Islet precursor cell (in vitro differentiated cells): ENCODE data around the gene PPIL3.
"Not testable (repeated sequence)": the region's sequence is repeated elsewhere in the genome, so short reads cannot be mapped to it uniquely, and the experiment has no call there.

Experiments
- DNase-seq: peaks from one replicate; pipeline ENCODE4 v3.0.0-alpha.2; 2018

PPIL3 gene

DNA sequence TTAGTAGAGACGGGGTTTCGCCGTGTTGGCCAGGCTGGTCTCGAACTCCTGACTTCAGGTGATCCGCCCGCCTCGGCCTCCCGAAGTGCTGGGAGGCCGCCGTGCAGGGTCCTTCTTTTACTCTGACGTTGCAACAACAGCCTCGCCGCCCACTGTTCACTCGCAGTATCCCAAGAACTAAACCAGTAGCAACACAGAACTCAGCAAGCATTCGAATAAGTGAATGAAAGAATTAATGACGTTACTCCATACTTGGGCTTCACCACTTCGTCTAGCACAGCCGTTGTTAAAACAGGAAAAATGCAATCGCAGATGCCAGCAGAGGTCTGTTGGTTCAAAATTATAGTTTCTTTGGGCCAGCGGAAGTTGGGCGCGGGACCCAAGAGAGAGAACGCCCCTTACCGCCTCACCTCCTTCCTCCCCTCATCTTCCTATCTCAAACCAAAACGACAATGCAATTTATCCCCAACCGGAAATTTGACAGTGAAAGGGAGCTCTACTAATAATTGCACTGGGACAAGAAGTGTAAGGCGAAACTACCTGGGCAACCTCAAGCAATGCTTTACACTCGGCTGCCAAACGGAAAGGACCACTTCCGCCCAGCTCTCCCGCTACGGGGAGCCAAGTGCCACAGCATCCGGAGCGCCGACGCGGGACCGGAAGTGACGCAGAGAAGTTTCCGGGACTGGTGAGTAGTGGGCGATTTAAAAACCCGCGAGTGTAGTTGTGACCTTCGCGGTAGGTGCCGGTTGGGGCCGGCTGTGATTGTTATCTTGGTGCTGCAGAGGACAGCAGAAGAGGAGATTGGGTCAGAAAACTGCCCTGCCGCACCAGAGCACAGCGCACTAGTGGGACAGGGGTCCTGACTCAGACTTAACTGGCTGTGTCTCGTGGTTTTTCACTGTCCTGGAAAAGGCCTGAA lies at the start of gene PPIL3, which contains the start of gene NIF3L1:
Gene PPIL3 (minus strand): TSS at position 374 of the 922 bp plus-strand sequence. CDS start 1,462 bp downstream, outside the sequence.
Gene NIF3L1 (plus strand): TSS at position 668 of the 922 bp plus-strand sequence. CDS start 2,573 bp downstream, outside the sequence.
- DNase-seq, result peak; percentile 99

GRCh38 chr2:200930947-200931626 lies 42.2 kb upstream of the PPIL3 start:
- no peak for DNase-seq

DNA sequence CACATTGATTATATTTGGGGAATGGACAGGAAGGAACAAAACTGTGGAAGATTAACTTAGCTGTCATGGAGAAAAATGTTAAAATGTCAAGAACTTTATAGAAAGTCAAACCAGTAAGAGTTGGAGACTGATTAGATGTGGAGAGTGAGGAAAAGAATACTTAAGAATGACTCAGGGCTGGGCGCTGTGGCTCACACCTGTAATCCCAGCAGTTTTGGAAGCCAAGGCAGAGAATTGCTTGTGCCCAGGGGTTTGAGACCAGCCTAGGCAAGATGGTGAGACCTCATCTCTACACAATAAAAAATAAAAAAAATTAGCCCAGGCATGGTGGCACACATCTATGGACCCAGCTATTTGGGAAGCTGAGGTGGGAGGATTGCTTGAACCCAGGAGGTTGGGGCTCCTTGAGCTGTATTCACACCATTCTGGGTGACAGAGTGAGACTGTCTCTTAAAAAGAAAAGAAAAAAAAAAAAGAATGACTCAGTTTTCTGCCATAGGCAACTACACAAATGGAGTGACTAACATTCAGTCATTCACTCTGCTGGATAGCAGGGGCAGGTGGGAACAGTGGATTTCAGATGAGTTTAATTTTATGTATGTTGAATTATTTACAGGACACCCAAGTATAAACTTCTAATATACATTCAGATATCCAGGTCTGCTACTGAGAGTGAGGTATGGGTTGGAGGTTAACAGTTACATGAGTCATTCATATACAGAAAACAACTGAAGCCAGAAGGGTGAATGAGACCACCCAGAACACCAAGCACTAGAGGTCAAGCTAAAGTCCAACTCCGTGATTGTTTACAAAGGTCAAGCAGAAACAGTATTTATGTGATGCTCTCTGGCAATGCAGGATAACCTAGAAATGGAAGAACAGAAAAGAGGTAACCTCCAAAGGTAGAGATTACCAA lies 40.7 kb upstream of the PPIL3 start:
- DNase-seq, result no peak

DNA sequence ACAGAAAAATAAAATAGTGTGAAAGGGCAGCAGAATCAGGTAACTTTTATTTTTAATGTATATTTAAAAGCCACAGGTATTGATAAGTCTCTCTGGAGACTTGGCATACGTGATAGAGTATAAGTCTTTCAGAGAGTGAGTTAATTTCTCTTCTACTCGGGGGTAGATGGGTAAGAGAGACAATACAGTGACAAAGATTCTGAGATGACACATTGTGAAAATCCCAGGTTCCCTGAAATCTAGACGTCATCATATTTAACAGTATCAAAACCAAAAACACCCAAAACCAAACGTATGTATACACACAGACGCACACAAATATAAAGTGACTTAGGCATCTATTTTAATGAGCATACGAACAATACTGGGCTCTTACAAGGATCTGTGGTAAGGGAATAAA lies 33.6 kb upstream of the PPIL3 start:
- no peak for DNase-seq

DNA sequence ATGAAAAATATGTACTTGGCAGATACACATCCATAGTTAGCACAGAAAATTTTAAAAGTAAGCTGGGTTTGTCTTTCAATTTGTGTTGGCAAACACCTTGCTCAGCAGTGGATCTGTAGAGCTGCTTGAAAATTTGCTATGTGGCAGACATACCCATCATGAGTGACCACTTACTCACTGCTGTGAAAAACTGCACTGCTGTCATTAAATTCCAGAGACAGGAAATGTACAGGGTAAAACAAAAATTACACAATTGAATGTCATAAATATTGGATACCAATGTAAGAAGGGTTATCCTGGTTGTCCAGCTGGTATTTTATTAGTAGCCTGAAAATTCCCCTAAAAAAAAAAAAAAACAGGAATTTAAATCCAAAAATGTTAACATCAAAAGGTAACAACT lies 24.8 kb upstream of the PPIL3 start:
- no peak for DNase-seq

DNA sequence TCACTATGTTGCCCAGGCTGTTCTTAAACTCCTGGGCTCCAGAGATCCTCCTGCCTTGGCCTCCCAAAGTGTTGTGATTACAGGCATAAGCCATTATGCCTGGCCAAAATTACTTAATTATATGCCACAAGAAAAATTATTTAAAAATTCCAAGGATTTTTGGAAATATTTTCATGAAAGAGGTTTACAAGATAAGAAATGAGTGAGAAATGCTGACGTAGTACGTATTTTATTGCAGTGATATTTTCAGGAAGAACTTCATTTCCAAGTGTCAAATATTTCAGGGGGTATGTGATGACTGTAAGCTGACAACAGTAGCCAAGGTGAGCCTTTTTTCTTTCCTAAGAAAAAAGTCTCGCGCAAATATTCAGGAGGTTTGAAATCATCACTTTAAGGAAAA lies 21.1 kb upstream of the PPIL3 start:
- DNase-seq, result no peak

- DNase-seq, result peak; percentile 77
Observed at GRCh38 chr2:200905618-200906296, 16.9 kb upstream of the PPIL3 start.

- DNase-seq, result peak; percentile 89
Observed at GRCh38 chr2:200901459-200902072, 12.7 kb upstream of the PPIL3 start.

GRCh38 chr2:200899482-200899881 lies 10.6 kb upstream of the PPIL3 start:
- no peak for DNase-seq

DNA sequence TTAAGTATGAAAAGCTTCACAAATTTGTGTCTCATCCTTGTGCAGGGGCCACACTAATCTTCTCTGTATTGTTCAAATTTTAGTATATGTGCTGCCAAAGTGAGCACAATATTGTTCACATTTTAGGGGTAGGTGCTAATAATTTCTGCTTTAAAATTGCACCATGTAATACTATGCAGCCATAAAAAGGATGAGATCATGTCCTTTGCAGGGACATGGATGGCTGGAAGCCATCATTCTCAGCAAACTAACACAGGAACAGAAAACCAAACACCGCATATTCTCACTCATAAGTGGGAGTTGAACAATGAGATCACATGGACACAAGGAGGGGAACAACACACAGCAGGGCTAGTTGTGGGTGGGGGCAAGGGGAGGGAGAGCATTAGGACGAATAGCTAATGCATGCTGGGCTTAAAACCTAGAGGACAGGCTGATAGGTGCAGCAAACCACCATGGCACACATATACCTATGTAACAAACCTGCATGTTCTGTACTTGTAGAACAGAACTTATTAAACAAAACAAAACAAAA lies 7.1 kb downstream of the PPIL3 start:
- DNase-seq, result not testable (repeated sequence)

DNA sequence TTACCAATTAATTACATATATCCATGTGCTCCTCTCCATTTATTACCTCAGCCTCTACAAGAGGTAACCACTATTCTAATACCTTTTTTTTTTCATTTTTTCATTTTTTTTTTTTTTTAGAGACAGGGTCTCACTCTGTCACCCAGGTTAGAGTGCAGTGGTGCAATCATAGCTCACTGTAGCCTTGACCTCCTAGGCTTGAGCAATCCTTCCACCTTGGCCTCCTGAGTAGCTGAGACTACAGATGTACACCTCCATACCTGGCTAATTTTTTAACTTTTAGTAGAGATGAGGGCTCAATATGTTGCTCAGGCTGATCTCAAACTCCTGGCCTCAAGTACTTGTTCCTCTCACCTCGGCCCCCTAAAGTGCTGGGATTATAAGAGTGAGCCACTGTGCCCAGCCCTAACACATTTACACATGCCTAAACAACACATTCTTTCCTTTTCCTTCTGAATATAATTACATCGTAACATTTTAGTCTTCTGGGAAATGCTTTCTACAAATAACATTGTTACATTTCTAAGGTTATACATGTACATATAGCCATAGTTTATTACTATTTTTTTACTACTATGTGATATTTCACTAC lies 10.5 kb downstream of the PPIL3 start:
- no peak for DNase-seq

DNA sequence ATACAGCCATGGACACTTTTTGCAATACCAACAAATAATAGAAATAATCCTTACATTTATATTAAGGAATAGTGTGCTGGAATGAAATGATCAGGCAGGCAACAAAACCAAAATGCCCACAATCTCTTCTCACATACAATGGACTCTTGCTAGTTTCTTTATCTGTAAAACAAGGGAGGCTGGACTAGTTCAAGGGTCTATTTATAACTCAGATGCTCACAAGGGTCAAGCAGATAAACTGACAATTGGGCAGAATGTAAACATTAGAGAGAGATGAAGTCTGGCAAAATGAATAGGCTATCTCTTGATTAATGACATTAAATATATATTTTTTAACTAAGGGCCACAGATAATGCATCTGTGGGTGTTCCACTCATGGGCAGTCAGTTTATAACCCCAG lies 11.4 kb downstream of the PPIL3 start:
- DNase-seq, result no peak

- DNase-seq, result no peak
Observed at GRCh38 chr2:200873560-200873959, 15.3 kb downstream of the PPIL3 start.

DNA sequence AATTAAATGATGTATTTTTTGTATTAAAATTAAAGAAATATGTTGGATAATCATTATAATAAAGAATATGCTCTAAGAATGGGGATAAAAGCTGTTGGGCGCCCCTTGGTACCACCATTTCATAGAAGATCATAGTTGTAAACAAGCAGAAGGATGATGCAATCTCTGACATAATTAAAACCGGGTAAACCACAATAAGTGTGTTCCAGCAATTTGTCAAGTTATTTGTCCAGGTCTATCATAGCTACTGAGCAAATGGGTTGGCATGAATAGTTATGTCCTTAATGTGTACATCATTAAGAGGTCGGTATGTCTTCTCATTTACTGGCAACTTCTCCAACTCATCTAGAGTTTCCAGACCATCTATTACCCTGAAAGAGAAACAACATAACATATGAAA lies 17.7 kb downstream of the PPIL3 start:
- DNase-seq, result no peak

DNA sequence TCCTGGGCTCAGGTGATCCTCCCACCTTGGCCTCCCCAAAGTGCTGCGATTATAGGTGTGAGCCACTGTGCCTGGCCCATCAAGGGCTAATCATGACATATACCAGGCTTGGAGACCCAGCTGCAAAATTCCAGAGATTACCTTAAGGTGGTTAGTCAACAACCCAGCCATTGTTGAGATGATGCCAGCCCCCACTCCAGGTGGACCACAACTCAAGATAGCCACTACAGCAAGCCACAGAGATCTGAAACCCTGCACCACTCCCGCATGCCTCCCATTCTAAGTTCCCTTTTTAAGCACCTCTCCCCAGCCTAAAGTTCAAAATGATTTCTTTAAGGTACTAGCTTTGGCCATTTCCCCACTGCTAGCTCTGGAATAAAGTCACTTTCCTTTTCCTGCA lies 19.9 kb downstream of the PPIL3 start:
- DNase-seq, result no peak

DNA sequence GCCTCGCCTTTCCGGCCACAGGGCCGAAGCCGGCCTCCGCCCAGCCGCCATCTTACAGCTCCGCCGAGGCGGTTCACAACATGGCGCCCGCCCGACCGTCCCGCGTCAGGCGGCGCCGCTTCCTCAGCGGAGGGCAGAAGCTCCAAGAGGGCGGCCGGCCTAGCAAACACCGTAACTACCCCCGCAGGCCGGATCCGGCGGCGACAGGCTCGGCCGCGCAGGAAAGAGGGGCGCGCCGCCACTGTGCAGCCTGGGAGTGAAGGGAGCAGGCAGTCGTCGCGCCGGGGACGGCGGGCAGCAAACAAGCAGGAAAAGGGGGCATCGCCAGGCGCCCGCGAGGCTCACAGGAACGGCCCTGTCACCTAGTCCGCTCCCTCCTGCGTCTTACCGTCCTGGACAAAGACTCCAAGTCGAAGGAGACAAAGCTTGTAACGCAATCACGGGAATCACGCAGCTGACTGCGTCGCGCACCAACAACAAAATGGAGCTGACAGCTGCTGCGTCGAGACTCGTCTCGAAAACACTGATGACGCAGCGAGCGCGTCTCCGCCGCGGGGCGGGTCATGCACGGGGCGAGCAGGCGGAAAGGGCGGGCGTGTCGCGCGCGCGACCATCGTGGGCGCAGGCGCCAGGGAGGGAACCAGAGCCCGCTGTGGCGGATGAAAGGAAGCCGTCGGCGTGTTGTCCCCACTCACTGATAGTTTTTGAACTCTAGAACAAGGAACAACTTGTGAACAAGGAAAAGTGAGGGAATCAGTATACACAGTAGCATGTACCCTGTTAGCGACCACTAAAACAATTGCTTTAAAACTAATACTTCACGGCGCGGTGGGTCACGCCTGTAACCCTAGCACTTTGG lies 24.5 kb downstream of the PPIL3 start, which contains the start of gene CLK1:
Gene CLK1 (minus strand): TSS at position 483 of the 859 bp plus-strand sequence. CDS start 2,796 bp downstream, outside the sequence.
- DNase-seq, result peak; percentile 96

DNA sequence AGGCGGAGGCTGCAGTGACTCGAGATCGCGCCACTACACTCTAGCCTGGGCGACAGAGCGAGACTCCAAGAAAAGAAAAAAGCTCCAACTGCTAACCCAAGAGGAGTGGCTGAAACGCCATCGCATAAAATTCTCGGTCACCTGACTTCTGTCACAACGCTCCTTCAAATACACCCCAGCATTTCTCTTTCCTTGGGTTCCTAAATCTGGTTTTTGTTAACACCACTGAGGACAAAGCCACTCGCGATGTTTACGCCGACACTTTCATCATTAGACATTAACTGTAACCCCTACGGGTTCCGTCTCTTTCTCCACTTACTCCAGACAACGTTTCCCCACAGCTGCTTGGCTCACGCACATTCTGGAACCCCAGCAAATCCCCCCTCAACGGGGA lies 25.1 kb downstream of the PPIL3 start:
- no peak for DNase-seq

DNA sequence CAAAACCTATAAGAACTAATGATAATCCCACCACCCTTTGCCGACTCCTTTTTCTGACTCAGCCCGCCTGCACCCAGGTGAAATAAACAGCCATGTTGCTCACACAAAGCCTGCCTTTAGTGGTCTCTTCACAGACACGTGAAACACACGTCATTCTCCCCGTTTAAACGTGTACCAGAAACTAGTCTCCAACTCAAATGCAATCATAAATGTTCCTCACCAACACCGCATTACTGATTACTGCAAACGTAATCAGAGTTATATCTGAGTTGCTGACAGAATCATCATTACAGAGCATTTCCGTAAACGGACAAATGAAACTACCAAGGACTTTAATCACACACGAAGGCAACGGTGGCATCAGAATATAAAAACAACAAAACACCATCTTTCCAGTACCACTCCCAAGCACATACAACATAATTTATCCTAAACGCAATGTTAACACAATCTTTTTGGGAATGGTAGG lies 26.3 kb downstream of the PPIL3 start:
- DNase-seq, result no peak

GRCh38 chr2:200861617-200862155 lies 27.2 kb downstream of the PPIL3 start:
- no peak for DNase-seq
